PFSK-1 (cell line): Measurements from ENCODE around the gene HTR1E.

Source experiments
- FOXP2 ChIP-seq: optimal IDR thresholded peaks from 2 replicates; pipeline ENCODE3; 2011; ENCODE audit warnings: borderline replicate concordance, control low read depth, inconsistent platforms; ENCODE audit not compliant: insufficient read depth; ENCODE audit errors: extremely low read length, extremely low read depth
- POLR2AphosphoS5 ChIP-seq: IDR thresholded peaks from 2 replicates; pipeline ENCODE4 v1.6.1; 2012; ENCODE audit warnings: low read depth, mild to moderate bottlenecking, control low read depth, low read length, moderate library complexity
- SIN3A ChIP-seq: IDR thresholded peaks from 2 replicates; pipeline ENCODE4 v1.6.1; 2012; ENCODE audit warnings: mild to moderate bottlenecking, low read length, moderate library complexity, borderline replicate concordance; ENCODE audit not compliant: insufficient read depth
- TAF1 ChIP-seq: IDR thresholded peaks from 2 replicates; pipeline ENCODE4 v1.6.1; 2012; ENCODE audit warnings: low read length, control low read depth, borderline replicate concordance; ENCODE audit not compliant: insufficient read depth
- TF ChIP-seq, protein P1 (sequence below), 2 experiments: IDR thresholded peaks; 2 replicates each; pipeline versions ENCODE4 v1.6.1 to v1.8.0; 2011 to 2012; ENCODE audit warnings: low read depth in 2 of 2, low read length in 2 of 2, control low read depth in 1 of 2, inconsistent platforms in 1 of 2, mild to moderate bottlenecking in 1 of 2, moderate library complexity in 1 of 2; ENCODE audit not compliant: insufficient read depth in 1 of 2

DNA sequence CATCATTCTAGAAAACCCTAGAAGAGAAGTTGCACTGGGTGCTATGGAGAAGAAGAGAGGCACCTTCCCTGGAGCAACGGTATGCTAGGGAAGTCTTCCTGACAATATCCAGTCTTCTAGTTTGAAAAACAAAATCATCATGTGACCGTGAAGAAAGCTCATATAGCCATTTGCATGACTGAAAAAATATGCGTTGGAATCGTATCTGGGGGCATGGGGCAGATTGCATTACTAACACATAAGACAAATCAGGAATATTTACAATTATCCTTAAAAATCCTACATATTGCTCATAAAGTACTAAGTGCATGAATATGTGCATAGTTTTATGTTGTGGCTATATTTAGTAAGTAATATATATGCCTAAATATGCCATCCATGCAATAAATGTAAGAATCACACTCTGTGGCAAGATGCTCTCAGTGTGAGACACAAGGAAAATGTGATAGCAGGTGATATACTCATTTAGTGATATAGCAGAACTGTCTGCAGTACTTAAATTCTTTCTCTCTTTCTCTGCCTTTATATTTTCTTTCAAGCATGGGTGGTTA is 26.8 kb downstream of the HTR1E start:
- TF ChIP-seq POLR2AphosphoS5 (no peak), SIN3A (no peak), TAF1 (no peak), FOXP2 (no peak)
- TF ChIP-seq, protein P1, sequence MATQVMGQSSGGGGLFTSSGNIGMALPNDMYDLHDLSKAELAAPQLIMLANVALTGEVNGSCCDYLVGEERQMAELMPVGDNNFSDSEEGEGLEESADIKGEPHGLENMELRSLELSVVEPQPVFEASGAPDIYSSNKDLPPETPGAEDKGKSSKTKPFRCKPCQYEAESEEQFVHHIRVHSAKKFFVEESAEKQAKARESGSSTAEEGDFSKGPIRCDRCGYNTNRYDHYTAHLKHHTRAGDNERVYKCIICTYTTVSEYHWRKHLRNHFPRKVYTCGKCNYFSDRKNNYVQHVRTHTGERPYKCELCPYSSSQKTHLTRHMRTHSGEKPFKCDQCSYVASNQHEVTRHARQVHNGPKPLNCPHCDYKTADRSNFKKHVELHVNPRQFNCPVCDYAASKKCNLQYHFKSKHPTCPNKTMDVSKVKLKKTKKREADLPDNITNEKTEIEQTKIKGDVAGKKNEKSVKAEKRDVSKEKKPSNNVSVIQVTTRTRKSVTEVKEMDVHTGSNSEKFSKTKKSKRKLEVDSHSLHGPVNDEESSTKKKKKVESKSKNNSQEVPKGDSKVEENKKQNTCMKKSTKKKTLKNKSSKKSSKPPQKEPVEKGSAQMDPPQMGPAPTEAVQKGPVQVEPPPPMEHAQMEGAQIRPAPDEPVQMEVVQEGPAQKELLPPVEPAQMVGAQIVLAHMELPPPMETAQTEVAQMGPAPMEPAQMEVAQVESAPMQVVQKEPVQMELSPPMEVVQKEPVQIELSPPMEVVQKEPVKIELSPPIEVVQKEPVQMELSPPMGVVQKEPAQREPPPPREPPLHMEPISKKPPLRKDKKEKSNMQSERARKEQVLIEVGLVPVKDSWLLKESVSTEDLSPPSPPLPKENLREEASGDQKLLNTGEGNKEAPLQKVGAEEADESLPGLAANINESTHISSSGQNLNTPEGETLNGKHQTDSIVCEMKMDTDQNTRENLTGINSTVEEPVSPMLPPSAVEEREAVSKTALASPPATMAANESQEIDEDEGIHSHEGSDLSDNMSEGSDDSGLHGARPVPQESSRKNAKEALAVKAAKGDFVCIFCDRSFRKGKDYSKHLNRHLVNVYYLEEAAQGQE (IDR thresholded peaks at IDR 0.05; ENCODE audit: insufficient read depth in 1 of 2, low read depth in 2 of 2, low read length in 2 of 2): no peak
